WTC11 (cell line): ENCODE results near the gene MAPK8IP1. TPM values are rescaled to one million over a fixed set of nuclear protein-coding genes. Genes with fewer than 3 reads are reported as not detected.

Experiments
- ATAC-seq: fragments of 200-7000 bp; cut with Tn5 transposase; 2 replicates; pipeline ENCODE4 v1.10.0; 2021; ENCODE audit warnings: mild to moderate bottlenecking, moderate library complexity
- CTCF ChIA-PET: fragments of 300-600 bp; sonication (Branson Sonifier 250); formaldehyde crosslinking; loops from one replicate; lab custom pipeline; 2021; ENCODE audit warnings: antibody characterized with exemption; lab: Charles Lee
- POLR2A ChIA-PET: fragments of 350-600 bp; sonication (Branson Sonifier 250); formaldehyde crosslinking; loops from one replicate; lab custom pipeline; 2021; ENCODE audit warnings: antibody characterized with exemption; lab: Charles Lee
- DNase-seq: peaks from one replicate; pipeline ENCODE4 v3.0.0; 2021; ENCODE audit warnings: low spot score
- H3K27ac Mint-ChIP-seq: 2 replicates; pipeline ENCODE4 v1.8.0; 2021; ENCODE audit warnings: mixed read lengths
- H3K27me3 Mint-ChIP-seq: 2 replicates; pipeline ENCODE4 v1.8.0; 2021; ENCODE audit warnings: low read depth, mild to moderate bottlenecking, moderate library complexity, mixed read lengths
- H3K36me3 Mint-ChIP-seq: 2 replicates; pipeline ENCODE4 v1.8.0; 2021; ENCODE audit warnings: mixed read lengths
- H3K4me1 Mint-ChIP-seq: 2 replicates; pipeline ENCODE4 v1.8.0; 2022; ENCODE audit warnings: mixed read lengths
- H3K4me3 Mint-ChIP-seq: 2 replicates; pipeline ENCODE4 v1.8.0; 2021; ENCODE audit warnings: mild to moderate bottlenecking, moderate library complexity, mixed read lengths
- H3K9me3 Mint-ChIP-seq: 2 replicates; pipeline ENCODE4 v1.8.0; 2021; ENCODE audit warnings: mixed read lengths
- ATF1 ChIP-seq: sonication (generic); formaldehyde crosslinking; IDR thresholded peaks from 2 replicates; pipeline ENCODE4 v1.8.1; 2023; ENCODE audit warnings: mild to moderate bottlenecking, moderate library complexity, missing genetic modification reagents
- CREM ChIP-seq: sonication (generic); formaldehyde crosslinking; IDR thresholded peaks from 2 replicates; pipeline ENCODE4 v1.8.1; 2022; ENCODE audit warnings: mild to moderate bottlenecking, missing genetic modification reagents, moderate library complexity
- ELF4 ChIP-seq: sonication (generic); formaldehyde crosslinking; IDR thresholded peaks from 2 replicates; pipeline ENCODE4 v1.8.1; 2022; ENCODE audit warnings: low read depth, mild to moderate bottlenecking, moderate library complexity, missing genetic modification reagents
- FOXK1 ChIP-seq: sonication (generic); formaldehyde crosslinking; IDR thresholded peaks from 2 replicates; pipeline ENCODE4 v1.8.0; 2022; ENCODE audit warnings: mild to moderate bottlenecking, moderate library complexity, missing genetic modification reagents
- FOXP1 ChIP-seq: sonication (generic); formaldehyde crosslinking; IDR thresholded peaks from 2 replicates; pipeline ENCODE4 v1.8.0; 2022; ENCODE audit warnings: missing genetic modification reagents, mild to moderate bottlenecking, moderate library complexity, borderline replicate concordance
- GTF2I ChIP-seq: fragments of 250-450 bp; sonication (Bioruptor Pico); conservative IDR thresholded peaks from 2 replicates; pipeline ENCODE4 v1.4.0; 2021; ENCODE audit warnings: mild to moderate bottlenecking
- JAZF1 ChIP-seq: fragments of 250-450 bp; sonication (Bioruptor Pico); IDR thresholded peaks from 2 replicates; pipeline ENCODE4 v1.9.0; 2021; ENCODE audit warnings: moderate library complexity, mild to moderate bottlenecking, inconsistent platforms
- KAT7 ChIP-seq: sonication (generic); formaldehyde crosslinking; IDR thresholded peaks from 2 replicates; pipeline ENCODE4 v1.8.1; 2023; ENCODE audit warnings: missing genetic modification reagents, mild to moderate bottlenecking, borderline replicate concordance
- MXD4 ChIP-seq: fragments of 250-450 bp; sonication (Bioruptor Pico); IDR thresholded peaks from 2 replicates; pipeline ENCODE4 v1.8.0; 2021; ENCODE audit warnings: mild to moderate bottlenecking, moderate library complexity, borderline replicate concordance
- NR2C2 ChIP-seq: sonication (generic); formaldehyde crosslinking; IDR thresholded peaks from 2 replicates; pipeline ENCODE4 v1.8.0; 2022; ENCODE audit warnings: mild to moderate bottlenecking, missing genetic modification reagents
- SMAD4 ChIP-seq: sonication (generic); formaldehyde crosslinking; IDR thresholded peaks from 2 replicates; pipeline ENCODE4 v1.8.0; 2022; ENCODE audit warnings: mild to moderate bottlenecking, missing genetic modification reagents
- SOX15 ChIP-seq: fragments of 250-450 bp; sonication (Bioruptor Pico); IDR thresholded peaks from 2 replicates; pipeline ENCODE4 v1.9.0; 2021; ENCODE audit warnings: mild to moderate bottlenecking
- TEAD4 ChIP-seq: sonication (generic); formaldehyde crosslinking; IDR thresholded peaks from 2 replicates; pipeline ENCODE4 v1.8.0; 2022; ENCODE audit warnings: mild to moderate bottlenecking, missing genetic modification reagents
- TP53 ChIP-seq: sonication (generic); formaldehyde crosslinking; IDR thresholded peaks from 2 replicates; pipeline ENCODE4 v1.8.1; 2023; ENCODE audit warnings: mild to moderate bottlenecking, missing genetic modification reagents
- ZBTB21 ChIP-seq: sonication (generic); formaldehyde crosslinking; IDR thresholded peaks from 2 replicates; pipeline ENCODE4 v1.8.1; 2023; ENCODE audit warnings: mild to moderate bottlenecking, missing genetic modification reagents, borderline replicate concordance
- ZNF138 ChIP-seq: sonication (generic); formaldehyde crosslinking; conservative IDR thresholded peaks from 2 replicates; pipeline ENCODE4 v1.8.1; 2022; ENCODE audit warnings: mild to moderate bottlenecking, moderate library complexity, missing genetic modification reagents
- ZNF396 ChIP-seq: fragments of 250-450 bp; sonication (Bioruptor Pico); IDR thresholded peaks from 2 replicates; pipeline ENCODE4 v1.8.0; 2021; ENCODE audit warnings: mild to moderate bottlenecking, moderate library complexity, borderline replicate concordance
- ZNF416 ChIP-seq: fragments of 250-450 bp; sonication (Bioruptor Pico); IDR thresholded peaks from 2 replicates; pipeline ENCODE4 v1.9.0; 2021; ENCODE audit warnings: mild to moderate bottlenecking, inconsistent platforms
- ZNF671 ChIP-seq: fragments of 250-450 bp; sonication (Bioruptor Pico); IDR thresholded peaks from 2 replicates; pipeline ENCODE4 v1.8.0; 2021; ENCODE audit warnings: mild to moderate bottlenecking
- total RNA-seq: library from RNA; stranded (reverse); gene quantifications from 3 replicates; pipeline ENCODE4 v1.2.3, GENCODE V29; 2021
- TF ChIP-seq, protein P1 (sequence below): sonication (generic); formaldehyde crosslinking; IDR thresholded peaks from 2 replicates; pipeline ENCODE4 v1.8.0; 2023; ENCODE audit warnings: missing genetic modification reagents, mild to moderate bottlenecking, borderline replicate concordance
- TF ChIP-seq, protein P2 (sequence below): fragments of 200-600 bp; IDR thresholded peaks from 2 replicates; pipeline ENCODE4 v1.8.0; 2022; ENCODE audit warnings: antibody characterized with exemption
- TF ChIP-seq, protein P3 (sequence below): sonication (generic); formaldehyde crosslinking; IDR thresholded peaks from 2 replicates; pipeline ENCODE4 v1.8.1; 2023; ENCODE audit warnings: mild to moderate bottlenecking, missing genetic modification reagents, moderate library complexity
- TF ChIP-seq, protein P4 (sequence below): sonication (generic); formaldehyde crosslinking; IDR thresholded peaks from 2 replicates; pipeline ENCODE4 v1.8.0; 2023; ENCODE audit warnings: missing genetic modification reagents
- TF ChIP-seq, protein P5 (sequence below): fragments of 250-450 bp; sonication (Bioruptor Pico); IDR thresholded peaks from 2 replicates; pipeline ENCODE4 v1.9.0; 2021; ENCODE audit warnings: mild to moderate bottlenecking
- TF ChIP-seq, protein P6 (sequence below): sonication (generic); formaldehyde crosslinking; IDR thresholded peaks from 2 replicates; pipeline ENCODE4 v1.8.1; 2022; ENCODE audit warnings: mild to moderate bottlenecking, missing genetic modification reagents, moderate library complexity, borderline replicate concordance
- TF ChIP-seq, protein P7 (sequence below): sonication (generic); formaldehyde crosslinking; IDR thresholded peaks from 2 replicates; pipeline ENCODE4 v1.8.0; 2022; ENCODE audit warnings: mild to moderate bottlenecking, missing genetic modification reagents

The MAPK8IP1 gene
- total RNA-seq, 1 experiment from 2014 or later: 34.1 TPM

DNA sequence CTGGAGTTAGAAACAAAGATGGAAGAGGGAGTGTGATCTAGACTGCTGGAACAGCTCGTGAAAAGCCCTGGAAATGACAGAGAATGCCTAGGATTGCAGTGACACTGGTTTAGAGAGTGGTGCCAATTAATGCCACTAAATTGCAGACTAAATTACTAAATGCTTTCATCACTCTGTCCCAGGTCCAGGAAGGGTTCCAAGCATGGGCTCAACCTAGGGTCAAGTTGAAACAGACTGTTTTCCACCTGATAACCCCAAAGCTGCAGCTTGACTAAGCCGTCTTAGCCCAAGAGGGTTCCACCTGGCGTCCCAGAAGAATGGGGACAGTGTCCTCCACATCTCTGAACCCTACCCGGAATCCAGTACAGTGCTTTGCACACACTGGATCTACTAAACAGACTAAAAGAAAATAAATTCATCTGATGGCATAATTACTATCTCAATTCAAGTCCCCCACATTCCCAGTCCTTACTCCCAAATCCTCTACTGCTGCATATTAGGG, 39.2 kb upstream of the MAPK8IP1 start (continued):
- TF ChIP-seq, protein P1, sequence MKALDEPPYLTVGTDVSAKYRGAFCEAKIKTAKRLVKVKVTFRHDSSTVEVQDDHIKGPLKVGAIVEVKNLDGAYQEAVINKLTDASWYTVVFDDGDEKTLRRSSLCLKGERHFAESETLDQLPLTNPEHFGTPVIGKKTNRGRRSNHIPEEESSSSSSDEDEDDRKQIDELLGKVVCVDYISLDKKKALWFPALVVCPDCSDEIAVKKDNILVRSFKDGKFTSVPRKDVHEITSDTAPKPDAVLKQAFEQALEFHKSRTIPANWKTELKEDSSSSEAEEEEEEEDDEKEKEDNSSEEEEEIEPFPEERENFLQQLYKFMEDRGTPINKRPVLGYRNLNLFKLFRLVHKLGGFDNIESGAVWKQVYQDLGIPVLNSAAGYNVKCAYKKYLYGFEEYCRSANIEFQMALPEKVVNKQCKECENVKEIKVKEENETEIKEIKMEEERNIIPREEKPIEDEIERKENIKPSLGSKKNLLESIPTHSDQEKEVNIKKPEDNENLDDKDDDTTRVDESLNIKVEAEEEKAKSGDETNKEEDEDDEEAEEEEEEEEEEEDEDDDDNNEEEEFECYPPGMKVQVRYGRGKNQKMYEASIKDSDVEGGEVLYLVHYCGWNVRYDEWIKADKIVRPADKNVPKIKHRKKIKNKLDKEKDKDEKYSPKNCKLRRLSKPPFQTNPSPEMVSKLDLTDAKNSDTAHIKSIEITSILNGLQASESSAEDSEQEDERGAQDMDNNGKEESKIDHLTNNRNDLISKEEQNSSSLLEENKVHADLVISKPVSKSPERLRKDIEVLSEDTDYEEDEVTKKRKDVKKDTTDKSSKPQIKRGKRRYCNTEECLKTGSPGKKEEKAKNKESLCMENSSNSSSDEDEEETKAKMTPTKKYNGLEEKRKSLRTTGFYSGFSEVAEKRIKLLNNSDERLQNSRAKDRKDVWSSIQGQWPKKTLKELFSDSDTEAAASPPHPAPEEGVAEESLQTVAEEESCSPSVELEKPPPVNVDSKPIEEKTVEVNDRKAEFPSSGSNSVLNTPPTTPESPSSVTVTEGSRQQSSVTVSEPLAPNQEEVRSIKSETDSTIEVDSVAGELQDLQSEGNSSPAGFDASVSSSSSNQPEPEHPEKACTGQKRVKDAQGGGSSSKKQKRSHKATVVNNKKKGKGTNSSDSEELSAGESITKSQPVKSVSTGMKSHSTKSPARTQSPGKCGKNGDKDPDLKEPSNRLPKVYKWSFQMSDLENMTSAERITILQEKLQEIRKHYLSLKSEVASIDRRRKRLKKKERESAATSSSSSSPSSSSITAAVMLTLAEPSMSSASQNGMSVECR (CRISPR knock-in tag): no peak
- TF ChIP-seq NR2C2 (no peak), FOXP1 (CRISPR knock-in tag) (no peak), ZNF416 (CRISPR knock-in tag) (no peak), JAZF1 (CRISPR knock-in tag) (no peak), CREM (CRISPR knock-in tag) (no peak)
- TF ChIP-seq, protein P2, sequence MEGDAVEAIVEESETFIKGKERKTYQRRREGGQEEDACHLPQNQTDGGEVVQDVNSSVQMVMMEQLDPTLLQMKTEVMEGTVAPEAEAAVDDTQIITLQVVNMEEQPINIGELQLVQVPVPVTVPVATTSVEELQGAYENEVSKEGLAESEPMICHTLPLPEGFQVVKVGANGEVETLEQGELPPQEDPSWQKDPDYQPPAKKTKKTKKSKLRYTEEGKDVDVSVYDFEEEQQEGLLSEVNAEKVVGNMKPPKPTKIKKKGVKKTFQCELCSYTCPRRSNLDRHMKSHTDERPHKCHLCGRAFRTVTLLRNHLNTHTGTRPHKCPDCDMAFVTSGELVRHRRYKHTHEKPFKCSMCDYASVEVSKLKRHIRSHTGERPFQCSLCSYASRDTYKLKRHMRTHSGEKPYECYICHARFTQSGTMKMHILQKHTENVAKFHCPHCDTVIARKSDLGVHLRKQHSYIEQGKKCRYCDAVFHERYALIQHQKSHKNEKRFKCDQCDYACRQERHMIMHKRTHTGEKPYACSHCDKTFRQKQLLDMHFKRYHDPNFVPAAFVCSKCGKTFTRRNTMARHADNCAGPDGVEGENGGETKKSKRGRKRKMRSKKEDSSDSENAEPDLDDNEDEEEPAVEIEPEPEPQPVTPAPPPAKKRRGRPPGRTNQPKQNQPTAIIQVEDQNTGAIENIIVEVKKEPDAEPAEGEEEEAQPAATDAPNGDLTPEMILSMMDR: no peak

DNA sequence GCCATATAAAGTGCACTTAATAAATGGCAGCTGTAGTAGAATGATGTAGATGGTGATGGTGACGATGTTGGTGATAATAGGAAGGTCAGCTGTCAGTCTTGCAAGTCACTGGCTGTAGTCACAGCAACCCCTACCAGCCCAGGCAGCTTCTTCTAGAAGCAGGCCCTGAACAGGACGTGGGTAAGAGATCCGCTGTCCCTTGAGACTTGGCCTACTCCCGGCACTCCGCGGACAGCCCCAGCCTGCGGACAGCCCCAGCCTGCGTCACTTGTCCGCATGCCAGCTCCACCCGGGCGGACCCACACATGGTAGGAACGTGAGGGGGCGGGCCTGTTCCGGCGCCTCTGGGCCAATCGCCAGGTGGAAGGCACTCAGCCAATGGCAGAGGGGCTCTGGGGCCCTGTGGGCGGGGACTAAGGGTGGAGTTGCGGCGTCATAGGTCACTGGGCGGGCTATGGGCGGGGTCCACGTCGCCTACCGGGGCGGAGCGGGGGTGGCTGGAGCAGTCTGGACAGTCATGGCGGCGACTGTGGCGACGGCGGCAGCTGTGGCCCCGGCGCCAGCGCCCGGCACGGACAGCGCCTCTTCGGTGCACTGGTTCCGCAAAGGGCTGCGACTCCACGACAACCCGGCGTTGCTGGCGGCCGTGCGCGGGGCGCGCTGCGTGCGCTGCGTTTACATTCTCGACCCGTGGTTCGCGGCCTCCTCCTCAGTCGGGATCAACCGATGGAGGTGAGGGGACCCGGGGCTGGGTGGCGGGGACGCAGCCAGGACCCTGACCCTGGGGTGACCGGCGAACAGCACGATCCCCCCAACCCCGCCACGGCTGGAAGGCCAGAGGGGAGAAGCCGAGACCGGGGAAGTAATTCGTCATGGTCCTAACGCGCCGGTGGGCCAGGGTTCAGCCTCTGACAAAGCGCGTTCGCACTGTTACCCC, 38.2 kb upstream of the MAPK8IP1 start, which contains the start of gene CRY2:
TSS of gene CRY2 (plus strand) at position 502 of the 937 bp plus-strand sequence. CDS start at position 518, 16 bp downstream.
- DNase-seq: peak; percentile 99
- peaks cover 17% of the 10 kb centered on the region for H3K4me1 Mint-ChIP-seq
- no peak within 1 kb of the TSS for H3K27ac Mint-ChIP-seq
- H3K4me3 Mint-ChIP-seq: peak within 1 kb of the TSS; percentile 79
- CTCF ChIA-PET: interaction anchor here (1.0 to 1.5 kb wide), 5 partner anchors 25 to 159 kb away, joined by 4 to 6 read pairs (median 4); partner anchors contain the start of gene PEX16
- H3K36me3 Mint-ChIP-seq: no peaks in the 10 kb centered on the region
- 0 out of 2 replicates have a peak, but pooled peaks cover 3% of the 10 kb centered on the region for H3K9me3 Mint-ChIP-seq
- peak; percentile 95 for ATAC-seq
- POLR2A ChIA-PET: interaction anchor here (0.6 to 1.5 kb wide), 4 partner anchors 12 to 1282 kb away, joined by 3 to 9 read pairs (median 4); partner anchors contain the start of genes CD82 and LARGE2
- peaks cover 34% of the 10 kb centered on the region for H3K27me3 Mint-ChIP-seq
- no peak for TF ChIP-seq SOX15 (CRISPR knock-in tag)
- no peak for TF ChIP-seq GTF2I (CRISPR knock-in tag)
- TF ChIP-seq TEAD4 (CRISPR knock-in tag): no peak
- no peak for TF ChIP-seq SMAD4 (CRISPR knock-in tag)
- TF ChIP-seq TP53 (CRISPR knock-in tag): no peak
- TF ChIP-seq, protein P3, sequence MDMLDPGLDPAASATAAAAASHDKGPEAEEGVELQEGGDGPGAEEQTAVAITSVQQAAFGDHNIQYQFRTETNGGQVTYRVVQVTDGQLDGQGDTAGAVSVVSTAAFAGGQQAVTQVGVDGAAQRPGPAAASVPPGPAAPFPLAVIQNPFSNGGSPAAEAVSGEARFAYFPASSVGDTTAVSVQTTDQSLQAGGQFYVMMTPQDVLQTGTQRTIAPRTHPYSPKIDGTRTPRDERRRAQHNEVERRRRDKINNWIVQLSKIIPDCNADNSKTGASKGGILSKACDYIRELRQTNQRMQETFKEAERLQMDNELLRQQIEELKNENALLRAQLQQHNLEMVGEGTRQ (CRISPR knock-in tag): peak; percentile 52
- peak; percentile 87 for TF ChIP-seq FOXK1 (CRISPR knock-in tag)
- TF ChIP-seq, protein P4, sequence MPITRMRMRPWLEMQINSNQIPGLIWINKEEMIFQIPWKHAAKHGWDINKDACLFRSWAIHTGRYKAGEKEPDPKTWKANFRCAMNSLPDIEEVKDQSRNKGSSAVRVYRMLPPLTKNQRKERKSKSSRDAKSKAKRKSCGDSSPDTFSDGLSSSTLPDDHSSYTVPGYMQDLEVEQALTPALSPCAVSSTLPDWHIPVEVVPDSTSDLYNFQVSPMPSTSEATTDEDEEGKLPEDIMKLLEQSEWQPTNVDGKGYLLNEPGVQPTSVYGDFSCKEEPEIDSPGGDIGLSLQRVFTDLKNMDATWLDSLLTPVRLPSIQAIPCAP (CRISPR knock-in tag): no peak
- TF ChIP-seq, protein P5, sequence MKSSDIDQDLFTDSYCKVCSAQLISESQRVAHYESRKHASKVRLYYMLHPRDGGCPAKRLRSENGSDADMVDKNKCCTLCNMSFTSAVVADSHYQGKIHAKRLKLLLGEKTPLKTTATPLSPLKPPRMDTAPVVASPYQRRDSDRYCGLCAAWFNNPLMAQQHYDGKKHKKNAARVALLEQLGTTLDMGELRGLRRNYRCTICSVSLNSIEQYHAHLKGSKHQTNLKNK (CRISPR knock-in tag): no peak
- TF ChIP-seq ZNF396 (CRISPR knock-in tag): no peak
- TF ChIP-seq ZNF138: no peak
- TF ChIP-seq KAT7 (CRISPR knock-in tag): no peak
- TF ChIP-seq, protein P6, sequence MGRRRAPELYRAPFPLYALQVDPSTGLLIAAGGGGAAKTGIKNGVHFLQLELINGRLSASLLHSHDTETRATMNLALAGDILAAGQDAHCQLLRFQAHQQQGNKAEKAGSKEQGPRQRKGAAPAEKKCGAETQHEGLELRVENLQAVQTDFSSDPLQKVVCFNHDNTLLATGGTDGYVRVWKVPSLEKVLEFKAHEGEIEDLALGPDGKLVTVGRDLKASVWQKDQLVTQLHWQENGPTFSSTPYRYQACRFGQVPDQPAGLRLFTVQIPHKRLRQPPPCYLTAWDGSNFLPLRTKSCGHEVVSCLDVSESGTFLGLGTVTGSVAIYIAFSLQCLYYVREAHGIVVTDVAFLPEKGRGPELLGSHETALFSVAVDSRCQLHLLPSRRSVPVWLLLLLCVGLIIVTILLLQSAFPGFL (CRISPR knock-in tag): no peak
- 0 out of 2 replicates have a peak, but pooled peaks have one; percentile 16 for TF ChIP-seq ZNF416 (CRISPR knock-in tag)
- TF ChIP-seq MXD4 (CRISPR knock-in tag): no peak
- no peak for TF ChIP-seq ZBTB21 (CRISPR knock-in tag)
- TF ChIP-seq, protein P7, sequence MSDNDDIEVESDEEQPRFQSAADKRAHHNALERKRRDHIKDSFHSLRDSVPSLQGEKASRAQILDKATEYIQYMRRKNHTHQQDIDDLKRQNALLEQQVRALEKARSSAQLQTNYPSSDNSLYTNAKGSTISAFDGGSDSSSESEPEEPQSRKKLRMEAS (CRISPR knock-in tag): peak; percentile 98
- TF ChIP-seq ELF4 (CRISPR knock-in tag): no peak
- 0 out of 2 replicates have a peak, but pooled peaks have one; percentile 8 for TF ChIP-seq ATF1 (CRISPR knock-in tag)
- peak; percentile 96; the same call in 1 of the 2 replicates for TF ChIP-seq FOXP1 (CRISPR knock-in tag)
- no peak for TF ChIP-seq ZNF671 (CRISPR knock-in tag)
